AG04450 (cell line): ENCODE measurements around the gene ZSCAN20. TPM values are rescaled to one million over a fixed set of nuclear protein-coding genes. Genes with fewer than 3 reads are reported as not detected.

ENCODE experiments used
- CTCF ChIA-PET: fragments of 300-600, 350-600 bp; formaldehyde crosslinking; extraction: SDS; loops from one replicate; lab custom pipeline; 2022; ENCODE audit warnings: antibody characterized with exemption, inconsistent platforms; lab: Charles Lee
- POLR2A ChIA-PET: fragments of 350-600 bp; formaldehyde crosslinking; extraction: SDS; loops from one replicate; lab custom pipeline; 2021; ENCODE audit warnings: antibody characterized with exemption, inconsistent platforms; lab: Yijun Ruan, JAX
- DNase-seq: peaks from one replicate; pipeline ENCODE4 v3.0.0-alpha.2; 2011; ENCODE audit warnings: low read depth, low spot score
- H3K27ac ChIP-seq: one replicate; pipeline ENCODE4 v1.5.1; 2012; ENCODE audit warnings: low read depth, low read length, control low read depth
- H3K27me3 ChIP-seq: one replicate; pipeline ENCODE4 v1.6.0; 2012; ENCODE audit warnings: low read length; ENCODE audit not compliant: control insufficient read depth, insufficient read depth
- H3K4me3 ChIP-seq: 2 replicates; pipeline ENCODE4 v1.5.1; 2011; ENCODE audit warnings: mild to moderate bottlenecking, low read depth, low read length, control low read depth
- H3K9me3 ChIP-seq: 2 replicates; pipeline ENCODE4 v1.5.1; 2012; ENCODE audit warnings: low read length; ENCODE audit not compliant: control insufficient read depth, insufficient read depth
- polyA minus RNA-seq: library from RNA; depleted of rRNA, polyadenylated mRNA; stranded (reverse); fragments of >200 nt; gene quantifications from 2 replicates; pipeline ENCODE4 v1.2.3, GENCODE V29; 2011; rRNA and poly(A)+ RNA removed
- polyA plus RNA-seq: library from polyadenylated mRNA; depleted of rRNA; stranded (reverse); fragments of >200 nt; gene quantifications from 2 replicates; pipeline ENCODE4 v1.2.3, GENCODE V29; 2011; rRNA removed
- TF ChIP-seq, protein P1 (sequence below): IDR thresholded peaks from 2 replicates; pipeline ENCODE4 v1.5.1; 2011; ENCODE audit warnings: low read depth, low read length, control low read depth, inconsistent platforms

The ZSCAN20 gene
- polyA plus RNA-seq, result 3.5 and 3.9 TPM in 2 replicates
- polyA minus RNA-seq, result 10.5 and 13.5 TPM in 2 replicates

DNA sequence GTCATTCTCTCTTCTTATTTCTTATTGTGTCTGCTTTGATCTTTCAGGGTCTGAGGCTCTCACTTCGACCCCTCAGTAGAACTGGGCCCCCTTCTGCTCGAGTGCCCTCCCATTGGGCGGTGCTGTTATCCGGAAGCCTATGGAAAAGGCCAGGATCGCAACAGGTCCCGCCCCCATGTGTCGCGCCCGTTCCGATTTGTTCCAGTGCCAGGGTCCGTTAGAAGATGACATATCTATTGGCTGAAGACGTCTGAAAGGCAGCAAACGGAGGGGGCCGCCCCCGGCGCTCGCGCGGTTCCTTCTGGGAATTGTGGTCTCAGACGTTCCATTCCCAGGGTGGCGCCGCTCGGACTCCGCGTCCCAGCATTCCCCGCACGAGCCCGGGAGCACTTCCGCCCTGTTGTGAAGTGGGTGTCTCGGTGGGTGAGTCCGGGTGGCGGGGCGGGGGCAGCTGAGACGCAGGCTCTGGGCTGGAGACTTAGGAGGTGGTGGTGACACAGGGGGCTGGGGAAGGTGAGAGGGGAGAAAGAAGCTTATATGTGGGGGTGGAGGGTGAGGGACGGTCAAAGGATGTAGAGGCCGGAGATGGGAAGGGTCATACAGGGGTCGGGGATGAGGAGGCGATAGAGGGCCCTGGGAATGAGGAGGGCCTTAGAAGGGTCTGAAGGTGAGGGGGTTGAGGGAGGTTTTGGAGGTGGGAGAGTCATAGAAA, at the start of gene ZSCAN20:
Gene ZSCAN20 (plus strand): TSS at position 377 of the 712 bp plus-strand sequence. CDS start 6,644 bp downstream, outside the sequence.
- Histone ChIP-seq H3K9me3 (no peaks in the 10 kb centered on the region), H3K4me3 (peak within 1 kb of the TSS; percentile 86), H3K27ac (peak within 1 kb of the TSS; percentile 42), H3K27me3 (no peaks in the 10 kb centered on the region)
- peak; percentile 95 for DNase-seq
- TF ChIP-seq, protein P1, sequence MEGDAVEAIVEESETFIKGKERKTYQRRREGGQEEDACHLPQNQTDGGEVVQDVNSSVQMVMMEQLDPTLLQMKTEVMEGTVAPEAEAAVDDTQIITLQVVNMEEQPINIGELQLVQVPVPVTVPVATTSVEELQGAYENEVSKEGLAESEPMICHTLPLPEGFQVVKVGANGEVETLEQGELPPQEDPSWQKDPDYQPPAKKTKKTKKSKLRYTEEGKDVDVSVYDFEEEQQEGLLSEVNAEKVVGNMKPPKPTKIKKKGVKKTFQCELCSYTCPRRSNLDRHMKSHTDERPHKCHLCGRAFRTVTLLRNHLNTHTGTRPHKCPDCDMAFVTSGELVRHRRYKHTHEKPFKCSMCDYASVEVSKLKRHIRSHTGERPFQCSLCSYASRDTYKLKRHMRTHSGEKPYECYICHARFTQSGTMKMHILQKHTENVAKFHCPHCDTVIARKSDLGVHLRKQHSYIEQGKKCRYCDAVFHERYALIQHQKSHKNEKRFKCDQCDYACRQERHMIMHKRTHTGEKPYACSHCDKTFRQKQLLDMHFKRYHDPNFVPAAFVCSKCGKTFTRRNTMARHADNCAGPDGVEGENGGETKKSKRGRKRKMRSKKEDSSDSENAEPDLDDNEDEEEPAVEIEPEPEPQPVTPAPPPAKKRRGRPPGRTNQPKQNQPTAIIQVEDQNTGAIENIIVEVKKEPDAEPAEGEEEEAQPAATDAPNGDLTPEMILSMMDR, result no peak
- ChIA-PET CTCF (interaction anchor here (1.2 to 7.3 kb wide), 12 partner anchors 10 to 345 kb away, joined by 3 to 212 read pairs (median 8); no protein-coding TSS in a partner anchor), POLR2A (interaction anchor here (0.7 to 0.9 kb wide), 2 partner anchors 177 to 595 kb away, joined by 3 read pairs; no protein-coding TSS in a partner anchor)

DNA sequence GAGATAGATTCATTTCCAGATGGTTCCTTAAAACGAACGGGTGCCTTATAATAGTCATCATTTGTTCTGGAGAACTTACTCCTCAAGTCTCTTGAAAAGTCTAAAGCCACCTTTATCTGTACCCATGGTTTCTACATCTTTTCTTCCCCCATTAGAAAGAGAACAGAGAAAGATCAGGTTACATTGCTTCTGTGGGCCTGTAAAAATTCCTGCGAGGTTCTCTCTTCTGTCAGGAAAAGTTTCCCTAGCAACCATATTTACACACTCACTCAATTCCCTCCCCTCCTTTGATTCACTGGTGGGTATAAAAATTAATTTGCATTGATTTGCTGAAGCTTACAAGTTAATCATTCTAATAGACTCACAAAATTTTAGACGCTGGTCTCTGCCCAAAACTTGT, 48.2 kb upstream of the ZSCAN20 start:
- DNase-seq, result no peak
- POLR2A ChIA-PET, result no interaction called here
- Histone ChIP-seq H3K9me3 (peaks cover 4% of the 10 kb centered on the region; the same call in 1 of the 2 replicates), H3K27me3 (no peaks in the 10 kb centered on the region), H3K27ac (no peak overlapping the region), H3K4me3 (no peak overlapping the region)
- CTCF ChIA-PET, result interaction anchor here (1.0 kb wide), 1 partner anchor 189 kb away, joined by 3 read pairs; no protein-coding TSS in a partner anchor
- TF ChIP-seq, protein P1, result no peak

DNA sequence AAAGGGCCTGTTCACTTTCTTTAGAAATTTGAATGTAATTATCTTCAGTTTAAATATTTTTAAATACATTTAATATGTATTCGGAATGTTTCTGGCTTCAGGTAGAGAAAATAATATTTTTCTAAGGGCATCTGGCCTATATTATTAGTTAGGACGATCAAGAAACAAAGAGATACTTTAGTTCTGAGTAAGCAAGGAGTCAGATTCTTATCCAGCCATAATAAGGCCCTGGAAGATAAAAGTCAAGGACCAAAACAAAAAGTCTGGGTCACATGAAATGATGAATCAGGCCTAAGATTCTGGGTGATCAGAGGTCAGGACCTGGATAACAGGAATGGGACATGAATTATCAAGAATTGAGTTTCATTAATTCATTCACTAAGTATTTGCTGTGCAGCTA, 47.8 kb upstream of the ZSCAN20 start:
- ChIA-PET CTCF (interaction anchor here (1.0 kb wide), 1 partner anchor 189 kb away, joined by 3 read pairs; no protein-coding TSS in a partner anchor), POLR2A (no interaction called here)
- TF ChIP-seq, protein P1, result no peak
- no peak overlapping the region for H3K4me3 ChIP-seq
- no peaks in the 10 kb centered on the region for H3K27me3 ChIP-seq
- no peak overlapping the region for H3K27ac ChIP-seq
- DNase-seq, result no peak
- H3K9me3 ChIP-seq, result peaks cover 2% of the 10 kb centered on the region; the same call in 1 of the 2 replicates

DNA sequence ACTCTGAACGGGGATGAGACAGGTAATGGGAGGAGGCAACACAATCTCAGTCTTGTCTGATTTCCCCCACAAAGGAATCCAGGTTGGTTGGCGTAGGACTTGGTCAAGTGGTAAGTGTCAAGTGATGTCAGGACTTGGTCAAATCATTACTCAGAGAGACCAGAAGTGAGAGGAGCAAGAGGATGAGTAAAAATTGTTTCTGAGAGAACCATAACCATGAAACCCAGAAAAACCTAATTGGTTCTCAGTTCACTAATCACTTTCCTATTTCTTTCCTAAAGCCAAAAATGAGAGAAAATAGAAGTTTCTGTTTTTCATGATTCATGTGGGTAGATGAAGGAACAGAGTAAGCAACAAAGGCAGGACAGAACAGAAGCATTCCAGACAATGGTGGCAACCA, 46.5 kb upstream of the ZSCAN20 start:
- H3K27me3 ChIP-seq, result no peaks in the 10 kb centered on the region
- ChIA-PET POLR2A (no interaction called here), CTCF (interaction anchor here (0.6 kb wide), 1 partner anchor 245 kb away, joined by 3 read pairs; no protein-coding TSS in a partner anchor)
- no peak overlapping the region for H3K4me3 ChIP-seq
- TF ChIP-seq, protein P1, result no peak
- no peak overlapping the region for H3K27ac ChIP-seq
- no peak for DNase-seq
- H3K9me3 ChIP-seq, result no peaks in the 10 kb centered on the region

DNA sequence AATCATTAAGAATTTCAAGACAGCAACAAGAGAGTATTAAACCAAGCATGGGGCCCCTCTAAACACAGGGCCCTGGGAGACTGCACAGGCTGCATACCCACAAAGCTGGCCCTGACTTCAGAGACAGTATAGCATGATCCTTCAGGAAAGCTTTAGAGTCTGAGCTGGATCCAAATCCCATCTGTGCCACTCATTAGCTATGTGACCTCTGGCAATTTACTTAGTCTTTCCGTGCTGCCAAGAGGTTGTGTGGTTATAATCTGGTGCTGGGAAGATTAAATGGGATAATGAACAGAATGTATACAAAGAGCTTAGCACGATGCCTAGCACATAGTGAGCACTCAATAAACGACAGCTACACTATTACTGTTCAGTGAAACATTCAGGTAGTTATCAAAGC, 45.5 kb upstream of the ZSCAN20 start:
- CTCF ChIA-PET, result interaction anchor here (0.7 to 1.2 kb wide), 2 partner anchors 29 to 132 kb away, joined by 3 to 4 read pairs; no protein-coding TSS in a partner anchor
- TF ChIP-seq, protein P1, result no peak
- Histone ChIP-seq H3K27me3 (no peaks in the 10 kb centered on the region), H3K27ac (no peak overlapping the region), H3K9me3 (no peaks in the 10 kb centered on the region), H3K4me3 (no peak overlapping the region)
- POLR2A ChIA-PET, result no interaction called here
- DNase-seq, result no peak
